ENCODE data around the gene SLA2.

- TF ChIP-seq CTCF (IDR thresholded peaks at IDR 0.05; ENCODE audit: insufficient read depth, low read length, poor library complexity, severe bottlenecking) = no peak
- TF ChIP-seq EZH2phosphoT487 (conservative IDR thresholded peaks at IDR 0.05; ENCODE audit: low read length) = no peak
Measured at GRCh38 chr20:36591854-36592641, 53.9 kb downstream of the SLA2 start.

Measured in SU-DHL-6 (cell line).